Head of caudate nucleus (tissue), 42 donors: ENCODE data around the gene SLC25A1.

ENCODE experiments used
- DNase-seq, 42 donors: peaks; one replicate each; pipeline versions ENCODE4 v3.0.0 to v3.0.0-alpha.2; 2020 to 2021; ENCODE audit warnings: mixed read lengths in 7 of 42
- intact Hi-C: fragments of 100-400 bp; cut with DNase I; formaldehyde crosslinking; loops from one replicate; pipeline ENCODE4 v1.15.0; 2022

The SLC25A1 gene

DNA sequence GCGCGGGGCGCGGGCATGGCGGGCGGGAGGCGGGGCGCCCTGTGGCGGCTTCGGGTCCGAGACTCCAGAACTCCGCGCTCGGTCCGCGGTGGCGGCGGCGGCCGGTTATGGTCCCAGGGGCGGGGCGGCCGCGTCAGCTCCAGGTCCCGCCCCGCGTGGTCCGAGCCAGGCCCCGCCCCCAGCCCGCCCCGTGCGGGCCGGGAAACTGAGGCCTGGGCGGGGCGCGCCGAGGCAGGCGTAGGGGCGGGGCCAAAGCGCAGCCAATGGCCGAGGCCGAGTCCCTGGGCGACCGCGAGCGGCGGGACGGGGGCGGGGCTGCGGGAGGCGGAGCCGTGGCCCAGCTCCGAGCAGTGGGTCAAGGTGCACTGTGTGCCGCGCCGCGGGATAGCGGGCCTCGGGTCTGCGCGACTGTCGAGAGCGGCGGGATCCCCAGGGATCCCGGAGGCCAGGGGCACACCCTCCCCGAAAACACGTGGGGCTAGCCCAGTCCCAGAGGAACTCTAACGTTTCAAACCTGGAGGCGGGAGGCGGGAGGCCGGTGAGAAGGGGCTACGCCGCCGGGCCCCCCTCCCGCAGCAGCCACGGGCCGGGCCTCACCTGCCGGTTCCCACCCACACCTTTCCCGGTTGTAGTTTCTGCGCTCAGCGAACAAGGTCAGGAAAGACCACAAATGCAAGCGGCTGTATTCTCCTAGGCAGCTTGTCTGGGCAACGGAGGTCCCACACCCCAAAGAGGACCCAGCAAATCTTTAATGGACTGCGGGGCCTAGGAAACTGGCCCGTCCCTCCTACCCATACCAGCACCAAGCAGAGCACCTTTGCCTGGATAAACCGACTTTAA is at the start of gene SLC25A1:
Gene SLC25A1, minus strand, starts transcription at position 80 of the 840 bp plus-strand sequence. Its CDS starts 63 bp downstream, at position 17.
- DNase-seq = peak; percentile 80 to 97 (median 94)
- intact Hi-C loops = loop anchor here (2.0 to 5.0 kb wide), 3 partner anchors 37 to 253 kb away; partner anchors contain the start of genes ESS2, HIRA and MRPL40

DNA sequence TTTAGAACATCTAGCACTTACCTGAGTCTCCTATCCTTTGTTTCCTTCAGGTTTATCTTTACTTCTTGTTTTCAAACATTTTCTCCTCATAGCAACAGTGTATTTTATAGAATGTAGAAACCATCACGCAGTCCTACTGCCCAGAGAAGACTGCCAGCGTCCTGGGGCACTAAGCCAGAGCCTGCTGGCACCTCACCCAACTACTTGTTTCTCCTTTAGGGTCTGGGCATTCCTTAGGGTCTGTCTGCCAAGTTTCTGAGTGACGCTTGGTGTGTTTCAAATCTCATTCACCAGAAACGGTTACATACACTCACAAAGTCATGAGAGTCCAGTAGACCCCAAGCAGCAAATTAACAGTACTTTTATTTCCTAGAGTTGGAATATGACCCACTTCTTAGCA is 49.6 kb upstream of the SLC25A1 start:
- peak in 9 of 42 donors; percentile 6 to 40 (median 21) for DNase-seq
- intact Hi-C loops = no loop called here

DNA sequence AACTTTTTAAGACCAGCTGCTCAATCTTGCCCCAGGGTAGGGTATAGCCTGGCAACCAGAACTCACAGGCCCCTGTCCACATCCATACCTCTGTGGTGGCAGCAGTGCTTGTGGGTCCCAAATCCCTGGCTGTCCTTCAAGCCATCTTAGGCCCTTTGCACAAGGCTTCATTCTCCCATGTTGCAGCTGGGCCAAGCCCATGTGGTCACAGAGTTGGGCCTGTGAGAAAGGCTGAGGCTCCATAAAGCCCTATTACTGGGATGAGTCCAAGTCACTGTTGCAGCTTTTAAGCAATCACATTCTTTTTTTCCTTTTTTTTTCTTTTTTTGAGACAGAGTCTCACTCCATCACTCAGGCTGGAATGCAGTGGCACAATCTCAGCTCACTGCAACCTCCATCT is 47.9 kb upstream of the SLC25A1 start:
- DNase-seq = peak in 1 of 42 donors; percentile 34
- intact Hi-C loops = no loop called here

DNA sequence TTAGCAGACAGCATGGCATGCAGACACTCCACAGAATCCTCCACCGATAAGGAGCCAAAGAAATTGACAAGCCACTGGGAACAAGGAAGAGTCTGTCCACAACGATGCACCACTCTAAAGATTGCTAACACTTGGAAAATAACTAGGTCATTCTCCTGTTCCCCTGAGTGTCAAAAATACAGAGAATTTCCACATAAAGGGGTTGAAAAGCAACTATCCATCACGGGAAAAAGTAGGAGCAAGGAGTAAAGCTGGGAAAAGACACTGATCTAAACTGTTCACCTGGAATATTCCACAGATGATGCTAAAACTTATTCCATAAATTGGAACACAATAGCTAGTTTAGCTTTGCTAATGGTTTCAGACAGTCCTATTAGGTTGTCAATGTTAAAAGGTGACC is 47.0 kb upstream of the SLC25A1 start:
- intact Hi-C loops = no loop called here
- DNase-seq = no peak

DNA sequence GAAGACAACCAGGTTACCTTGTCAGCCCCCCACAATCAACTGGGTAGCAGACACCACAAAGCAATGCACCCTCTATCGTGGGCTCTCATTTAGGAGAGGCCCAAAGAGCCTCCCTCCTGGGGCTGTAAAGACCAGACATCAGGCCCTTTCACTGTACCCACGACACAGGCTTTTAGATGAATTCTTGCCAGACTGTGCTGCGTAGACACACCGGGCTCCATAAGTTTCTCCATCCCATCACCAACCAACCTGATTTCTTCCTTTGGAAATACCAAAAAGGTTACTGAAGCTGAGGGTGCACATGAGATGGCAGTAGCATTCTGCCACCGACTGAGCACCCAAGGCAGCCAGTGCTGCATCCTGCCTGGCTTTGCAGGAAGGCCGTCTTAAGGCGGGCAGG is 46.4 kb upstream of the SLC25A1 start:
- DNase-seq = no peak
- intact Hi-C loops = no loop called here

DNA sequence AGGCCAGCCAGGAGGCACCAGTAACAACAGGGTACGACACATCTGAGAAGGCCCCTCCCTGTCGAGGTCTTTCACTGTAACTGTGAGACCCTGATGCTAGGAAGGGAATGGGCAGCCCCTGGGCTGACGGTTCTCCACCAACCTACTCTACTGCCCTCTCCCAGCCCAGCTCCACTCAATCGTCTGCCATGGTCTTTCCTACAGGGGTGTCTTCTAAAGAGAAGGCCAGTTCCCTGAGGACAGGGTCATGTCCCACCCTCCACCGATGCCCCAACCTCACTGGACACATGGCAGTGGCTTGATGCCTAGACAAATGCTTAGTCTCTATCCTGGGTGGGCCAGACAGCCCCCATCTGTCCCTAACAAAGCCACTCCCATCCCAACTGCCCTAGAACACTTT is 46.0 kb upstream of the SLC25A1 start:
- no peak for DNase-seq
- intact Hi-C loops = no loop called here

DNA sequence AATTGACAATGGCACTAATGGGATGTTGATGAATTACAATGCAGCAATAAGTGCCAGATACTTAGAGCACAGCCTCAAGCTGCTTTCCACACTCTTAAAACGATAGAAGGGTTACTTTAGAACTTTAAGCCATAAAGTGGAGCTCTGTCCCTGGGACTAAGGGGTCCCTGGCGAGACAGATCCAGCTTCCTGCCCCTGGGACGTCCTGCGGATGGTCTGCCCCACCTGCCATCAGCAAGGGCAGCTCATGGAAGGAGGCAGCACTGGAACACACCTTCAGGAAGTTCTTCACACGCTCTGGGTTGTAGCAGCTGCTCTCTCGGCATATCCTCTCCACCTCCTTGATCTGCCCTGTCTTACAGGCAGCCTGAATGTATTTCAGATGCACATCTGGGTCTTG is 45.1 kb upstream of the SLC25A1 start:
- DNase-seq = no peak
- intact Hi-C loops = no loop called here

DNA sequence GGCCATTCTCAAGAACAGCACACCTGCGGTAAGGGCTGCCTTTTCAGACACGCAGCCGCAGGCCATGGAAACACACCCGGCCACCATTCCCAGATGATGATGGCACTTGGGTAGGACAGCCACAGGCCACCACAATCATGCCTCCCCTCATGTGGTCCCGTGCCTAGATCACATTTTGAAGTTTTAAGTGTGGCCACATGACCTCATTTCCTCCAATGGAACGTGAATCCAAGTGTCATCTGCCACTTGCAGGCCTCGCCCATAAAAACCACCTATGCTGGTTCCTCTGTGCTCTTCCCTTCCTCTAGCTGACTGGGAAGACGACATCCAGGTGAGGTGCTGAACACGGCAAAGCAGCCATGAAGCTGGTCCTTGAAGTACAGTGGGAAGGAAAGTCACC is 44.6 kb upstream of the SLC25A1 start:
- DNase-seq = no peak
- intact Hi-C loops = no loop called here

DNA sequence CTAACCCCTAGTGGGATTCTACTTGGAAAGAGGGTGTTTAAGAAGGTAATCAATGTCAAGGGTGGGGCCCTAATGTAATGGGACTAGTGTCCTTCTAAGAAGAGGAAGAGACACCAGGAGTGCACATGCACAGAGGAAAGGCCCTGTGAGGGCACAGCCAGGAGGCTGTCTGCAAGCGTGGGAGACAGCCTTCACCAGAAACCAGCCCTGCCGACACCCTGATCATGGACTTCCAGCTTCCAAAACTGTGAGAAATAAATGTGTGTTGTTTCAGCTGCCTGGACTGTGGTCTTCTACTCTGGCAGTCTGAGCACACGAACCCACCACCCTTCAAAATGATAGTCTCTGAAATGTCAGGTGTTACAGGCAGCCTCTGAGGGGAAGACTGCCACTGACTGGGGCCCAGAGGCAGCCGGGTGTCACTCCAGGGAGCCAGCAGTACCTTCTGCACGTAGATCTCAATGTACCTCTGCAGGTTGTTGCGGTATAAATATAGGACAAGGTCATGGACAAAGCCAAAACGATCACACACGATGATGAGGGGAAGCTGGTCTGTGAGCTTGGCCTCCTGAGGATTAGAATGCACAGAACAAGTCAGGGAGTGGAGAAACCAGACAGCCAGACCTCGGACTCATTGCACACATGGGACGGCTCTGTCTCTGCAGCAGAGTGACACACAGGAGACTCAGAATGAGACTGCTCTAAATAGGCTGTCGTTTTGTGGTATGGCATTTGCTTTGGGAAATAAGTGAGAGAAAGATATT is 43.9 kb upstream of the SLC25A1 start:
- intact Hi-C loops = no loop called here
- no peak for DNase-seq

DNA sequence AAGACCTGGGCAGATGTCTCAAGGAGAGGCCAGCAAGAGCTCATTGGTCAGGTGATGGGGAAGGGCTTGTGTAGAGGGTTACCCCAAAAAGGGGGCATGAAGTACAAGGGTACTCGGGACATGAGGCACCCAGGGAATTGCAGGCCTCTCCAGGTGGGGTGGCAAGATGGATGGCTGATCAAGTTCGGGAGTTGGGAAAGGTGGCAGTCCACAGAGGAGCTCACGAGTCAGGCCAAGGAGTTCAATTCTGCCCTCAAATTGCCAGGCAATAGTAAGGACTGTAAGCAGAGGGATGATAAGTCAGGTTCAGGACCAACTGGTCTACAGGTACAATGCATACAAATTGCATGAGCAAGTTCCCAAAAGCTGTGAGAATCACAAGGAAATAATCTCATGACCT is 42.3 kb upstream of the SLC25A1 start:
- DNase-seq = no peak
- intact Hi-C loops = no loop called here

DNA sequence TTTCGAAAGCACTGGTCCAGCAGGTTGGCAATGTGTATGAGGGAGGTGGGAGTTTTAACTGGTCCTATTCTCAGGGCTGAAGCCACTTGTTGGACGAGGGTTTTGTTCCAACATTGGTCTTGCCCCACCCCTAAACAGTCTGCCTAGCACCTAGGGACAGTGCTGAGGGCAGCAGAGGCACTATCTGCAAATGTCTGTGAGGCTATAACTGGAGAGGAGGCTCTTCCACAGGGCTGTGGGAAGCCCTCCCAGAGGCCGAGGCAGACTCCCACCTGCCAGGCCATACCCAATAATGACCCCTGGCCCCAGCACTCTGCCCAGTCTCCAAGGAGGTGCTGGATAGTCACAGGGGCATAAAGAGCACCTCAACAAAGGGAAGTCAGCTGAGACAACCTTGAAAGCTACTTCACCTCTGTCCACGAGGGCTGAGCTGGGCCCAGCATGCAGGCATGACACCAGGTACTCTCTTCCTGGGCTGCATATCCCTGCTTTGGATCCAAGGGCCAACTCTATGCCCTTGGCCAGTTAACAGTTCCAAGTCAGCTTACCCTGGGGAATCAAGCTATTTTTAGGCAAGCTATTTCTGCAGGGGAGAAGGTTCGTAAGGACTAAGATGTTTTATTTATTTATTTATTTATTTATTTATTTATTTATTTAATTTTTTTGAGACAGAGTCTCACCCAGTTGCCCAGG is 40.2 kb upstream of the SLC25A1 start:
- DNase-seq = no peak
- intact Hi-C loops = no loop called here

DNA sequence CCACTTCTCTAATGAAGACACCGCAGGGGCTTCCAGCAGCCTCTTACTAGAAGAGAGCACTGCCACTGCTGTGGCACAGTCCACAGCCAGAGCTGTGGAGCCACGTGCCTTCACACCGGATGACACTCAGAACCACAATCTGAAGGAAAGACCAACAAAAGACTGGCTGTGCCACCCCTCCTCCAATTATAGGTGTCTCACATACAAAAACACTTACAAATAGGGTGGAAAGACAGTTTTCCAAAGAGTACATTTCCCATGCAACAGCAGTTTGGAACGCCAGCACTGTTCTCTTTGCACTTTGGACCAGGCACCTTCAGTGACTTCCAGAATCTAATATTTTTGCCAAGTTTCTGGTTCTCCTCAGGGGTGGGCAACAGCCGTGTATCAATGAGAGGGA is 38.0 kb upstream of the SLC25A1 start:
- no peak for DNase-seq
- intact Hi-C loops = no loop called here

DNA sequence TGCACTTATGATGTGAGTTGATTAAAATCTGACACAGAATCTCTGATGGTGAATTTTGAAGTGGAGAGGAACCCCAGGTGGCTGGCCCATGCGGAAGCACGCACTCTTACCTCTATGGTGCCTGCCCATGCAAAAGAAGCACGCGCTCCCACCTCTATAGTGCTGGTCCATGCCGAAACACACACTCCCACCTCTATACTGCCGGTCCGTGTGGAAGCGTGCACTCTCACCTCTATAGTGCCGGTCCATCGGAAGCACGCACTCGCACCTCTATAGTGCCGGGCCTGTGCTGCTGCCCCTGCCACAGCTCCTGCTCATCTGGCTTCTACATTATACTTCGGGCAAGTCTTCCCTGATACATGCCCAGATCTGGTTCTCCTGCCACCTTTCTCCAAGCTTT is 36.8 kb upstream of the SLC25A1 start:
- DNase-seq = no peak
- intact Hi-C loops = no loop called here

DNA sequence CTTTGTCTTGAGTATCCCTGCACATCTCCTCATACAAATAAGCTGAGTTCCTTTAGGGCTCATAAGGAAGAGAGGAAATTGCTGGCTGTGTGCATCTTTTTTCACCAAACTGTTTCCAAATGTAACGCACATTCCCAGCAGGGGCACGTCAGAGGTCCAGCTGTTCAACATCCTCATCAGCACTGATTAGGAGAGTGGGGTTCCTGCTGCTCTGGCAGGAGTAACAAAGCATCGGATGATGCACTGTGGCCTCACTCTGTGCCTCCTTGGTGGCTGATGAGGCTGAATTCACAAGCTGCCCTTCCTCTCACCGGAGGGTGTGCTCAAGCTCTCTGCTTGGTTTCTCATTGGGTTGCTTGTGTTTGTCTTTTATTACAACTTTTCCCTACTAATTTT is 35.5 kb upstream of the SLC25A1 start:
- peak in 1 of 42 donors; percentile 6 for DNase-seq
- intact Hi-C loops = no loop called here

DNA sequence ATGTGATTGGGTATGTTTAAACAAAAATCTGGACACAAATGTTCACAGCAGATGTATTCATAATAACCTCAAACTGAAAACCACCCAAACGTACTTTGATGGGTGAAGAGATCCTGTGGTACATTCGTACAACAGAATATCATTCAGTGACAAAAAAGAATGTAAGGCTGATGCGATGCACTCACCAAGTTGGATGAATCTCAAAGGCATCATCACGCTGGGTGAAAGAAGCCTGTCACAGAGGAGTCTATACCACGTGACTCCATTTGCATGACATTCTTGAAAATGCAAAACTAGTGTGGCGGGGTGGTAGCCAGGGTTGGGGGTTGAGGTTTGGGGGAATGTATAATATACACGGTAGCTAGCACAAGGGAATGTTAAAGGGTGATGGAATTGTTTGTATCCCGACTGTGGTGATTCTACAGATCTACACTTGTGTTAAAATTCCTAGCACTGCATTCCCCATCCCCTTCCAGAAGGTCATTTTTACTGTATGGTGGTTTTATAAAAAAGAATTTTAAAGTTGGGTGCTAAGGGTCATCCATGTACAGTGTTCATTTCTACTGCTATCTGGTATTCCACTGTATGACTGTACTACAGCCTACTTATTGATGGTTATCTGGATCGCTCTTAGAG is 35.0 kb upstream of the SLC25A1 start:
- DNase-seq = peak in 22 of 42 donors; percentile 8 to 75 (median 36)
- intact Hi-C loops = no loop called here

DNA sequence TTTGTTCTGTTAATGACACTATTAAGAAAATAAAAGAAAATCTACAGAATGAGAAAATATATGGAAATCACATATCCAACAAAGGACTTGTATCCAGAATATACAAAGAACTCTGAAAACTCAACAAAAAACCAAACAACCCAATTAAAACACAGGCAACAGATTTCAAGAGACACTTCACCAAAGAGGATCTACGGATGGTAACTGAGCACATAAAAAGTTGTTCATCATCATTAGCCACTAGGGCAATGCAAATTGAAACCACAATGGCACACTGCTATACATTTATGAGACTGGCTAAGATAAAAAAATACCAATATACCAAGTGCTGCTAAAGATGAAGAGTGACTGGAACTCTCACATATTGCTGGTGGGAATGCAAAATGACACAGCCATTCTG is 34.5 kb upstream of the SLC25A1 start:
- no peak for DNase-seq

DNA sequence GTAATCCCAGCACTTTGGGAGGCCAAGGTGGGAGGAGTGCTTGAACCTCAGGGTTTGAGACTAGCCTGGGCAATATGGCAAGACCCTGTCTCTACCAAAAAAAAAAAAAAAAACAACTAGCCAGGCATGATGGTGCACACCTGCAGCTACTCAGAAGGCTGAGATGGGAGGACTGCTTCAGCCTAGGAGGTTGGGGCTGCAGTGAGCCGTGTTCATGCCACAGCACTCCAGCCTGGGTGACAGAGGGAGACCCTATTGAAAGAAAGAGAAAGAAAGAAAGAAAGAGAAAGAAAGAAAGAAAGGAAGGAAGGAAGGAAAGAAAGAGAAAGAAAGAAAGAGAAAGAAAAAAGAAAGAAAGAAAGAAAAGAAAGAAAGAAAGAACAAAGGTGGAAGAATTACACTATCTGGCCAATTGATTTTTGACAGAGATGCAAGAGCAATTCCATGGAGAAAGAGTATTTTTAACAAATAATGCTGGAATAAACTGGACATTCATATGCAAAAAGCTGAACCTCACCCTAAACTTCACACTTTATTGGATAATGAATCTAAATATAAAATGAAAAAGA is 33.9 kb upstream of the SLC25A1 start:
- intact Hi-C loops = no loop called here

More for the DNA sequence above, 34.5 kb upstream of the SLC25A1 start:
- intact Hi-C loops = no loop called here

DNA sequence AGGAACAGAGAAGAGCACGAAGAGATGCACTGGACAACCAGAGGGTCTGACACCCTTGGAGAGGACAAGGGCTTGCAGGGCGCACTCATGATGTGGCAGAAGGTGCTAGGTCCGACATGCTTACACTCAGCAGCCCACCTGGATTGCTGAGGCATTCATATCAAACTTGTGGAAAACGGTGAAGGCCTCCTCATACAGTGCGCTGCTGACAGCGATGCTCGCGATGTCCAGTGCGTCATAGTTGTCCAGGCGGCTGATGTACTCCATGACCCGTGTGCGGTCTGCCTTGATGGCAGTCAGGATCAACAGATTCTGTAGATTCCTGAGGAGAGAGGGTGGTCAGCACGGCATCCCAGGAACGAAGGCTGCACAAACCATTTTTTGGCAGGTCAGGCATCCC is 31.7 kb upstream of the SLC25A1 start:
- intact Hi-C loops = no loop called here

More for the DNA sequence above, 33.9 kb upstream of the SLC25A1 start:
- DNase-seq = no peak

DNA sequence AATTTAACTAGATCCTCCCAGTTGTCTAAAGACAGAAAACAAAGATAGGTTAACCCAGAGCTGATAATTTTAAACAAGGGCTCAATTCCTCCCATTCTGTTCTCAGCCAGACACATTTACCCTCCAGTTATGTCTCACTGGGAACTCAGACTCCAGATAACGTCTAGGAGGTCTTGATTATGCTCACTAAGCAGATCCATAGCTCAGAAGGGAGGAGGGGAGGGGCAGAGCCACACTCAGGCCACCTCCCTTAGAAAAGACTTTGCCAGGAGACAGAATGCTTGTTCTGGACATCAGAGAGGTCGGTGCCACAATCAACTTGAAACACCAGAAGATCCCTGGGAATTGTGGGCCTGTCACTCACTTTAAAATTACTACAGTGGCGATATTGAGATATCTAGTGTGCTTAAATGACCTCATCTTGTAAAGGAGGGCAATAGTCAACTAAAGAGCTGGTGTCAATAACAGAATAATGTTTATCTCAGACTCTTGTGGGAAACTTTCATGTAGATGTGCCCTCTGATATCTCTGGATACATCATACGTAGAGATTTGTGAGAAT is 29.8 kb upstream of the SLC25A1 start:
- intact Hi-C loops = no loop called here
- no peak for DNase-seq

More for the DNA sequence above, 31.7 kb upstream of the SLC25A1 start:
- peak in 1 of 42 donors; percentile 18 for DNase-seq
